ENCODE data around the gene GRHL1.

GRCh38 chr2:10027660-10028330, 76.3 kb downstream of the GRHL1 start:
- TF ChIP-seq CTCF (IDR thresholded peaks at IDR 0.05) = no peak
- no peak for TF ChIP-seq POLR2A (IDR thresholded peaks at IDR 0.05)

Data from testis (tissue), 2 donors.